HEK293 (cell line): ENCODE results near the gene CLGN.

Experiments
- BCL6B ChIP-seq: fragments of 450-650 bp; formaldehyde crosslinking; IDR thresholded peaks from 2 replicates; pipeline ENCODE4 v1.5.1; 2017; ENCODE audit warnings: missing biosample characterization, missing genetic modification characterization
- ELK4 ChIP-seq: IDR thresholded peaks from 2 replicates; pipeline ENCODE4 v1.6.1; 2011; ENCODE audit warnings: mild to moderate bottlenecking, low read depth, low read length, borderline replicate concordance
- GFI1B ChIP-seq: fragments of 450-650 bp; formaldehyde crosslinking; IDR thresholded peaks from 2 replicates; pipeline ENCODE4 v1.5.1; 2016; ENCODE audit warnings: missing biosample characterization, missing genetic modification characterization
- IKZF3 ChIP-seq: fragments of 450-650 bp; IDR thresholded peaks from 2 replicates; pipeline ENCODE4 v1.5.0; 2018; ENCODE audit warnings: missing biosample characterization, mild to moderate bottlenecking, missing genetic modification characterization, moderate library complexity
- KLF1 ChIP-seq: fragments of 450-650 bp; formaldehyde crosslinking; IDR thresholded peaks from 2 replicates; pipeline ENCODE4 v1.5.1; 2016; ENCODE audit warnings: missing biosample characterization, missing genetic modification characterization
- OSR2 ChIP-seq: fragments of 450-650 bp; formaldehyde crosslinking; IDR thresholded peaks from 2 replicates; pipeline ENCODE4 v1.5.1; 2016; ENCODE audit warnings: missing biosample characterization, missing genetic modification characterization
- SP7 ChIP-seq: fragments of 450-650 bp; formaldehyde crosslinking; IDR thresholded peaks from 2 replicates; pipeline ENCODE4 v1.5.1; 2016; ENCODE audit warnings: missing biosample characterization, missing genetic modification characterization
- TCF7L2 ChIP-seq: IDR thresholded peaks from 2 replicates; pipeline ENCODE4 v1.6.1; 2011; ENCODE audit warnings: low read depth, mild to moderate bottlenecking, inconsistent platforms, low read length, moderate library complexity, borderline replicate concordance
- WT1 ChIP-seq: fragments of 450-650 bp; formaldehyde crosslinking; IDR thresholded peaks from 2 replicates; pipeline ENCODE4 v1.5.1; 2016; ENCODE audit warnings: missing biosample characterization, missing genetic modification characterization
- ZFHX2 ChIP-seq: fragments of 450-650 bp; formaldehyde crosslinking; conservative IDR thresholded peaks from 2 replicates; pipeline ENCODE4 v1.5.1; 2016; ENCODE audit warnings: missing biosample characterization, missing genetic modification characterization
- ZFP3 ChIP-seq: fragments of 450-650 bp; formaldehyde crosslinking; IDR thresholded peaks from 2 replicates; pipeline ENCODE4 v1.5.1; 2016; ENCODE audit warnings: low read depth, missing biosample characterization, missing genetic modification characterization
- ZFP37 ChIP-seq: fragments of 450-650 bp; formaldehyde crosslinking; IDR thresholded peaks from 2 replicates; pipeline ENCODE4 v1.5.1; 2016; ENCODE audit warnings: missing biosample characterization, missing genetic modification characterization
- ZFP69B ChIP-seq: fragments of 450-650 bp; formaldehyde crosslinking; IDR thresholded peaks from 2 replicates; pipeline ENCODE4 v1.5.1; 2016; ENCODE audit warnings: missing biosample characterization, missing genetic modification characterization
- ZIC2 ChIP-seq: fragments of 450-650 bp; formaldehyde crosslinking; IDR thresholded peaks from 2 replicates; pipeline ENCODE4 v1.5.1; 2016; ENCODE audit warnings: missing biosample characterization, missing genetic modification characterization
- ZNF114 ChIP-seq: fragments of 450-650 bp; formaldehyde crosslinking; IDR thresholded peaks from 2 replicates; pipeline ENCODE4 v1.5.0; 2017; ENCODE audit warnings: missing biosample characterization, missing genetic modification characterization
- ZNF133 ChIP-seq: fragments of 450-650 bp; formaldehyde crosslinking; IDR thresholded peaks from 2 replicates; pipeline ENCODE4 v1.5.1; 2016; ENCODE audit warnings: missing biosample characterization, missing genetic modification characterization
- ZNF155 ChIP-seq: fragments of 450-650 bp; formaldehyde crosslinking; IDR thresholded peaks from 2 replicates; pipeline ENCODE4 v1.5.1; 2016; ENCODE audit warnings: missing biosample characterization, missing genetic modification characterization
- ZNF174 ChIP-seq: fragments of 450-650 bp; formaldehyde crosslinking; IDR thresholded peaks from 2 replicates; pipeline ENCODE4 v1.5.0; 2017; ENCODE audit warnings: missing biosample characterization, mild to moderate bottlenecking, missing genetic modification characterization
- ZNF23 ChIP-seq: fragments of 450-650 bp; formaldehyde crosslinking; IDR thresholded peaks from 2 replicates; pipeline ENCODE4 v1.5.1; 2016; ENCODE audit warnings: missing biosample characterization, missing genetic modification characterization, borderline replicate concordance
- ZNF280C ChIP-seq: fragments of 450-650 bp; formaldehyde crosslinking; IDR thresholded peaks from 2 replicates; pipeline ENCODE4 v1.5.1; 2016; ENCODE audit warnings: missing biosample characterization, missing genetic modification characterization
- ZNF302 ChIP-seq: fragments of 450-650 bp; formaldehyde crosslinking; IDR thresholded peaks from 2 replicates; pipeline ENCODE4 v1.5.1; 2016; ENCODE audit warnings: missing biosample characterization, missing genetic modification characterization, low read depth
- ZNF354C ChIP-seq: fragments of 450-650 bp; formaldehyde crosslinking; IDR thresholded peaks from 2 replicates; pipeline ENCODE4 v1.5.1; 2016; ENCODE audit warnings: missing biosample characterization, missing genetic modification characterization, low read depth, borderline replicate concordance
- ZNF366 ChIP-seq: fragments of 450-650 bp; formaldehyde crosslinking; conservative IDR thresholded peaks from 2 replicates; pipeline ENCODE4 v1.5.1; 2016; ENCODE audit warnings: missing biosample characterization, missing genetic modification characterization
- ZNF391 ChIP-seq: fragments of 450-650 bp; formaldehyde crosslinking; IDR thresholded peaks from 2 replicates; pipeline ENCODE4 v1.5.1; 2016; ENCODE audit warnings: low read depth, missing biosample characterization, missing genetic modification characterization, borderline replicate concordance
- ZNF48 ChIP-seq: fragments of 450-650 bp; formaldehyde crosslinking; IDR thresholded peaks from 2 replicates; pipeline ENCODE4 v1.5.1; 2016; ENCODE audit warnings: missing biosample characterization, missing genetic modification characterization
- ZNF510 ChIP-seq: fragments of 450-650 bp; formaldehyde crosslinking; IDR thresholded peaks from 2 replicates; pipeline ENCODE4 v1.5.1; 2018; ENCODE audit warnings: mild to moderate bottlenecking, missing genetic modification characterization, missing biosample characterization; ENCODE audit not compliant: insufficient replicate concordance
- ZNF555 ChIP-seq: fragments of 450-650 bp; formaldehyde crosslinking; conservative IDR thresholded peaks from 2 replicates; pipeline ENCODE4 v1.5.1; 2017; ENCODE audit warnings: missing biosample characterization, mild to moderate bottlenecking, missing genetic modification characterization, inconsistent platforms
- ZNF561 ChIP-seq: fragments of 450-650 bp; IDR thresholded peaks from 2 replicates; pipeline ENCODE4 v1.5.1; 2018; ENCODE audit warnings: missing biosample characterization, missing genetic modification characterization, borderline replicate concordance
- ZNF571 ChIP-seq: fragments of 450-650 bp; formaldehyde crosslinking; IDR thresholded peaks from 2 replicates; pipeline ENCODE4 v1.5.0; 2017; ENCODE audit warnings: missing biosample characterization, missing genetic modification characterization
- ZNF596 ChIP-seq: fragments of 450-650 bp; IDR thresholded peaks from 2 replicates; pipeline ENCODE4 v1.5.0; 2018; ENCODE audit warnings: missing biosample characterization, mild to moderate bottlenecking, missing genetic modification characterization, moderate library complexity
- ZNF639 ChIP-seq: fragments of 450-650 bp; formaldehyde crosslinking; IDR thresholded peaks from 2 replicates; pipeline ENCODE4 v1.5.1; 2016; ENCODE audit warnings: missing biosample characterization, missing genetic modification characterization
- ZNF792 ChIP-seq: fragments of 450-650 bp; formaldehyde crosslinking; IDR thresholded peaks from 2 replicates; pipeline ENCODE4 v1.5.1; 2016; ENCODE audit warnings: missing biosample characterization, missing genetic modification characterization
- ZXDB ChIP-seq: fragments of 450-650 bp; formaldehyde crosslinking; IDR thresholded peaks from 2 replicates; pipeline ENCODE4 v1.5.1; 2016; ENCODE audit warnings: missing biosample characterization, missing genetic modification characterization

CLGN gene

GRCh38 chr4:140363558-140363957, 63.9 kb downstream of the CLGN start (continued):
- TF ChIP-seq ZNF155: no peak
- TF ChIP-seq BCL6B (tag by site-specific recombination): no peak
- TF ChIP-seq ZFP37 (tag by site-specific recombination): no peak
- no peak for TF ChIP-seq ZXDB (tag by site-specific recombination)
- TF ChIP-seq KLF1: no peak
- no peak for TF ChIP-seq GFI1B (tag by site-specific recombination)
- no peak for TF ChIP-seq ZFP3 (tag by site-specific recombination)
- no peak for TF ChIP-seq ZNF23 (tag by site-specific recombination)
- TF ChIP-seq ZNF133: no peak
- TF ChIP-seq OSR2 (tag by site-specific recombination): peak; percentile 98
- TF ChIP-seq ZNF354C (tag by site-specific recombination): no peak
- no peak for TF ChIP-seq ZNF114
- 0 out of 2 replicates have a peak, but pooled peaks have one; percentile 38 for TF ChIP-seq ZNF596
- no peak for TF ChIP-seq ZNF792 (tag by site-specific recombination)
- no peak for TF ChIP-seq ZNF280C (tag by site-specific recombination)
- TF ChIP-seq ZIC2: peak; percentile 77
- peak; percentile 82 for TF ChIP-seq IKZF3 (tag by site-specific recombination)
- peak; percentile 40; the same call in 1 of the 2 replicates for TF ChIP-seq ZNF561 (tag by site-specific recombination)
- TF ChIP-seq SP7 (tag by site-specific recombination): peak; percentile 49
- no peak for TF ChIP-seq ZNF639
- TF ChIP-seq ELK4: no peak
- TF ChIP-seq ZNF174: no peak
- no peak for TF ChIP-seq ZNF366 (tag by site-specific recombination)
- no peak for TF ChIP-seq ZNF391 (tag by site-specific recombination)
- TF ChIP-seq ZNF555: no peak
- TF ChIP-seq ZNF302: no peak
- 0 out of 2 replicates have a peak, but pooled peaks have one; percentile 39 for TF ChIP-seq WT1 (tag by site-specific recombination)
- TF ChIP-seq ZNF510 (tag by site-specific recombination): no peak
- TF ChIP-seq TCF7L2: no peak
- TF ChIP-seq ZNF48 (tag by site-specific recombination): no peak
- TF ChIP-seq ZFP69B (tag by site-specific recombination): no peak
- no peak for TF ChIP-seq ZFHX2
- TF ChIP-seq ZNF571 (tag by site-specific recombination): no peak
